Measurements from ENCODE around the gene SNAP23.
"Not testable (repeated sequence)": the region's sequence is repeated elsewhere in the genome, so short reads cannot be mapped to it uniquely, and the experiment has no call there.

The SNAP23 gene

GRCh38 chr15:42498212-42499068, 3.0 kb downstream of the SNAP23 start:
- DNase-seq, result no peak

- no peak for DNase-seq
These were observed 4.6 kb downstream of the SNAP23 start for GRCh38 chr15:42499858-42500609.

DNA sequence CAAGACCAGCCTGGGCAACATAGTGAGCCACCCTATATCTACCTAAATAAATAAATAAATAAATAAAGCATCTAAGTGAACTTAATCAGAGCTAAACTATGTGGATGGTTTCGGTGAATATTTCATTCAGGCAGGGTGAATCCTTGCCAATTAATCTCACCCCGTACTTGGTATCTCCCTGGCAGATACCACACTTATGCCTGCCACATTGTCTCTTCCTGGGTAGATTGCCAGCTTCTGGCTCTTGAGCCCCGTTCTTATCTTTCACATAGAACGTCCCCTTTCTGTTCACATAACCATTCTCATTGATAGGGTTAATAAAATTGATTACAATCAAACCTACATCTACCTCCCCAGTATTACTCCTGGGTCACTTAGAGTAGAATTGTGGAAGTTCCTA, 7.0 kb downstream of the SNAP23 start:
- DNase-seq, result no peak

DNA sequence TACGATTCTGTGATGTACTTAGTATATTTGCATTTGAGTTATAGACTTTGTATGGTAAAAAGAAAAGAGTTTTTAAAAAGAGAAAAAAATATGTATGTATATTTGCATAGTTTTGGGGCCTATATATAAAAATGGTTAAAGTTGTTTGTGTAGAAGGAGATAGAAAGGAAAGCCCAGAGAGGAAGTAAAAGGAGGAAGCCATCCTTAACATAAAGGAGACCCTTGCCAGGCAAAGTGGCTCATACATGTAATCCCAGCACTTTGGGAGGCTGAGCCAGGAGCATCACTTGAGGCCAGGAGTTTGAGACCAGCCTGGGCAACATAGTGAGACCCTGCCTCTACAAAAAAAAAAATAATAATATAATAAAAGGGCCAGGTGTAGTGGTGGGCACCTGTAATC, 8.4 kb downstream of the SNAP23 start:
- DNase-seq, result no peak

GRCh38 chr15:42504631-42505030, 9.2 kb downstream of the SNAP23 start:
- no peak for DNase-seq

DNA sequence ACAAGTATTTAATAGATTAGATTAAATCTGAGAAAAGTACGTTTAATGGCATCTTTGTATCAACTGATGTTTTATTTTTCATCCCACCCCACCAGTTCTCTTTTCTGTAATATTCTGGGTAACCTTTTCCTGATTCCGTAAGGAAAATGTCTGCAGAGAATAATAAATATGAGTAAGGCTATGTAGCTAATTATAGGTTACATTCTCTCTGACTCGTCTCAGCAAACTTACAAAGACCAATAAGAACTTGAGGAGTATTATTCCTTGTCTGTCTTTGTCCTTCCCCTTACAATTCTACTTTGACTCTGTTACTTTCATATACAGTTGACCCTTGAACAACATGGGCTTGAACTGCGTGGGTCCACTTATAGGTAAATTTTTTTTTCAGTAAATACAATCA, 12.1 kb downstream of the SNAP23 start:
- DNase-seq, result no peak

GRCh38 chr15:42508263-42508690, 12.8 kb downstream of the SNAP23 start:
- DNase-seq, result no peak

GRCh38 chr15:42510258-42511006, 15.0 kb downstream of the SNAP23 start:
- no peak for DNase-seq

- DNase-seq, result no peak
These were observed 15.6 kb downstream of the SNAP23 start for GRCh38 chr15:42511007-42511391.

DNA sequence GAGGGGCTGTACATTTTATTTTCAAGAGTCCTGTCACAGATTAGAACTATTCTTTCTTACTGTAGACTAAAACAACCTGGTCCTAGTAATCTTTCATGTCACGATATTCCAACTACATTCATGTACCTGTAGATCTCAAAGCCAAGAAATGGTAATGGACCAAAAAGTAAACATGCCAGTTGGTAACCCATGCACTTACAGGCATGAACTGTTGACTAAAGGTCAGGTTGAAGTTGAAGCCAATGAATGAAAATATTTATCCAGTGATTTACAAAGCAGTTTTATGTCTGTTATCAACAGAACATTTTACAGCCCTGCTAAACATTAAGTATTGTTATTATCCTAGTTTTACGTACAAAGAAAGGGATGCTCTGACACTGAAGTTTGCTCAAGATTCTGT, 27.9 kb downstream of the SNAP23 start:
- no peak for DNase-seq

DNA sequence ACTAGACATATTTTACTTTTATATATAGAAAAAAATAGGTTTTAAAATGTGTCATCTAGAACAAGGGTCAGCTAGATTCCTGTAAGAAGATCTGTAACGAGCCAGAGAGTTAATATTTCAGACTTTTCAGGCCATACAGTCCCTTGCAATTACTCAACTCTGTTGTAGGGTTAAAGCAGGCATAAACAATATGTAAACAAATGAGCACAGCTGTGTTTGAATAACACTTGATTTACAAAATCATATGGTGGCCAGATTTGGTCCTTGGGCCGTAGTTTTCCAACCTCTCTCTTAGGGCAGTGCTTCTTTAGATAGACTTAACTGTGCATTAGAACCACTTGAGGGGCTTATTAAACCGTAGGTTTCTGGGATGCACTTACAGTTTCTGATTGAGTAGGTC, 33.5 kb downstream of the SNAP23 start:
- DNase-seq, result no peak

- DNase-seq, result no peak
These were observed 37.8 kb downstream of the SNAP23 start for GRCh38 chr15:42533246-42533645.

GRCh38 chr15:42544853-42545629, 49.6 kb downstream of the SNAP23 start:
- no peak for DNase-seq

- no peak for DNase-seq
These were observed 52.4 kb downstream of the SNAP23 start for GRCh38 chr15:42547918-42548248.

DNA sequence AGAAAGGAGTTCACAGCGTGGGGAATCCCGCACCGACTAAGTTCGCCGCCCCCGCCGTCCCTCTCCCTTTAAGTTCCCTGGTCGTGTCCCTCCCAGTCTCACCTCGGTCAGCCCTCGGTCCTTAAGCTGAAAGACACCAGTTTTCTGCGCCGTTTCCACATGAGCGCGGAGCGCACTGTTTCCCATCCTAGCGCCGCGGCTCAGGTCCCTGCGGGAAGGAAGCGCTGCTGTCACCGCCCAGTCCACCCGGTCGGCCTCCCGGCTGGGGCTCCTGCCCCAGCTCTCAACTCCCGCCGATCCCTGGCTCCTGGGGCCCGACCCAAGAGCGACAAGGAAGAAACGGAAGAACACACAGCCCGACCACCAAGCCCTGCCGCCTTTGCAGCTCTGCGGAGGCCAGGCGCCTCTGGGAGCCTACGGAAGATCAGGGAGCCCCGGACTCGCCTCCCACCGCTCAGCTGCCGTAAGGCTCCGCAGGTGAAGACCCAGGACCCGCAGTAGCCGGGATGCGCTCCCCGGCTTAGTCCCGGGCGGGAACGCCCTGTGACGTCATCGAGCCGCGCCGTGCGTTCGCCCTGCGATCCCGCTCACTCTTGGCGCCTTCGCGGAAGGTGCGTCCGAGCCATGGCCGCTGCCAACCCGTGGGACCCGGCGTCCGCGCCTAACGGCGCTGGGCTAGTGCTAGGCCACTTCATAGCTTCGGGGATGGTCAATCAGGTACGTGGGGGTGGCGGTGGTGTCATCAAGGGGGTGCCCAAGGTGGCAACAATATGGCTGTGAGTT, 53.0 kb downstream of the SNAP23 start, which contains the start of the genes HAUS2 and LRRC57:
HAUS2 (plus strand) TSS at position 590 of the 783 bp plus-strand sequence; CDS start at position 625, 35 bp downstream.
LRRC57 (minus strand) TSS at position 545 of the 783 bp plus-strand sequence; CDS start at position 186, 359 bp downstream.
- peak; percentile 88 to 93 for DNase-seq

DNA sequence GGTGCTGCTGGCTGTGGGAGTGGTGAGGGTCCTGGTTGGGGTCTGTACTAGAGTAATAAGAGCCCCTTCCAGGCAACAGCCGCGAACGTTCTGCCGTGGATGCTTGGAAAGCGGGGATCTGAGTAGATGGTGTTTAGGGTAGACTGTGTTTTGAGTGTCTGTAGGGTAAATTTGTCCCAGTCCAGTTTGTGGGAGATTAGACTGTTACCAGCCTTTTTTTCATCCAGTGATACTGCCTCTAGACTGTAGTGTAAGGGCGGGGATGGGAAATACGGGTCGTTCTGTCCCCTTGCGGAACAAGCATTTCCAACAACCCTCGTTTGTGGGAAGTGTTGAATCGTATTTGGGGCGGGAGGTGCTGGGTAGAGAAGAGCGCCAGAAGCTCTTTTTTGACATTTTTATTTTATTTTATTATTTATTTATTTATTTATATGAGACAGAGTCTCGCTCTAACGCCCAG, 53.6 kb downstream of the SNAP23 start:
- no peak for DNase-seq

GRCh38 chr15:42549741-42550392, 54.4 kb downstream of the SNAP23 start:
- no peak for DNase-seq

DNA sequence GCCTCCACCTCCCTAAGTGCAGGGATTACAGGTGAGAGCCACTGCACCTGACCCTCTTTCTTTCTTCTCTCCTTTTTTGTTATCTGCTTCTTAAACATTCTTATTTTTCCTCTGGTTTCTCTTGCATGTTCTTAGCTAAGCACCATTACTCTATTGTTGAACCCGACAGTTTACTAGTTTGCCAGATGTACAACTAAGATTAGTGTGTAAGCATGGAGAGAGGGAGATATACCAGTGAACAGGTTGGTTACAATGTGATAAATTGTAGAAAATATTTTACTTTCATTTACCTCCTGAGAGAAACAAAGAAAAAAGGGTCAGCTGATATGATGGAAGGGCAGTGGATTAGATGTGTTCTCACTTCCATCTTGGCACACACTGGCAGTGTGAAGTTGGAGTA, 58.1 kb downstream of the SNAP23 start:
- no peak for DNase-seq

GRCh38 chr15:42556550-42557207, 61.2 kb downstream of the SNAP23 start:
- DNase-seq, result not testable (repeated sequence)

- no peak for DNase-seq
These were observed 63.3 kb downstream of the SNAP23 start for GRCh38 chr15:42558739-42559138.
